CD4-positive, alpha-beta T cell (primary cell): ENCODE results near the gene F7. TPM values are rescaled to one million over a fixed set of nuclear protein-coding genes. Genes with fewer than 3 reads are reported as not detected.

ENCODE experiments used
- ATAC-seq: fragments of 200-7000 bp; cut with Tn5 transposase; one replicate; pipeline ENCODE4 v1.10.0; 2022; ENCODE audit warnings: mild to moderate bottlenecking; ENCODE audit not compliant: poor library complexity
- CTCF ChIA-PET: fragments of 350-600 bp; sonication (Branson Sonifier 250); formaldehyde crosslinking; loops from one replicate; lab custom pipeline; 2021; ENCODE audit warnings: antibody characterized with exemption, inconsistent platforms; lab: Charles Lee
- POLR2A ChIA-PET: fragments of 350-600 bp; sonication (Branson Sonifier 250); formaldehyde crosslinking; loops from one replicate; lab custom pipeline; 2021; ENCODE audit warnings: antibody characterized with exemption, inconsistent platforms; lab: Charles Lee
- DNase-seq, 14 experiments: peaks; one replicate each; pipeline ENCODE4 v3.0.0-alpha.2; 2013 to 2020; ENCODE audit warnings: mixed read lengths in 2 of 14
- H3K27ac ChIP-seq, 2 donors: one replicate each; pipeline versions ENCODE4 v1.5.1 to v1.7.0; 2013; ENCODE audit warnings: low read length in 2 of 2, low read depth in 1 of 2, mild to moderate bottlenecking in 1 of 2
- H3K27me3 ChIP-seq, 2 experiments: 1 replicate in 1 of 2; 2 replicates in 1 of 2; pipeline versions ENCODE4 v1.6.1 to v1.7.0; 2013; ENCODE audit warnings: low read length in 2 of 2, control low read depth in 1 of 2, mild to moderate bottlenecking in 1 of 2, moderate library complexity in 1 of 2; ENCODE audit not compliant: insufficient read depth in 2 of 2, control insufficient read depth in 1 of 2
- H3K36me3 ChIP-seq: one replicate; pipeline ENCODE4 v1.6.1; 2013; ENCODE audit warnings: low read length, control low read depth; ENCODE audit not compliant: insufficient read depth
- H3K4me1 ChIP-seq: one replicate; pipeline ENCODE4 v1.6.1; 2013; ENCODE audit warnings: low read length, control low read depth; ENCODE audit not compliant: insufficient read depth
- H3K4me3 ChIP-seq: one replicate; pipeline ENCODE4 v1.5.1; 2013; ENCODE audit warnings: mild to moderate bottlenecking, low read length, moderate library complexity
- H3K9me3 ChIP-seq, 2 experiments: 1 replicate in 1 of 2; 2 replicates in 1 of 2; pipeline versions ENCODE4 v1.6.1 to v1.7.0; 2013; ENCODE audit warnings: low read length in 2 of 2, mild to moderate bottlenecking in 2 of 2, control low read depth in 1 of 2, moderate library complexity in 1 of 2; ENCODE audit not compliant: control insufficient read depth in 1 of 2, insufficient read depth in 1 of 2
- H3K27ac Mint-ChIP-seq: one replicate; pipeline ENCODE4 v1.8.0; 2020; ENCODE audit warnings: mixed read lengths
- H3K27me3 Mint-ChIP-seq: one replicate; pipeline ENCODE4 v1.8.0; 2021; ENCODE audit warnings: mixed read lengths
- H3K36me3 Mint-ChIP-seq: one replicate; pipeline ENCODE4 v1.8.0; 2021; ENCODE audit warnings: low read depth, mixed read lengths
- H3K4me1 Mint-ChIP-seq: one replicate; pipeline ENCODE4 v1.8.0; 2021; ENCODE audit warnings: low read depth, mixed read lengths
- H3K4me3 Mint-ChIP-seq: one replicate; pipeline ENCODE4 v1.8.0; 2020; ENCODE audit warnings: mild to moderate bottlenecking, mixed read lengths
- H3K9me3 Mint-ChIP-seq: one replicate; pipeline ENCODE4 v1.8.0; 2020; ENCODE audit warnings: mixed read lengths
- intact Hi-C, 2 experiments: fragments of 100-400 bp; cut with DNase I in 1 of 2; cut with micrococcal nuclease in 1 of 2; formaldehyde crosslinking; loops; one replicate each; pipeline versions ENCODE4 v1.15.1 to v1.9.0; 2023 to 2025; cut with DNase I, micrococcal nuclease
- total RNA-seq, 174 experiments: library from RNA in 2 of 174; stranded (reverse) in 2 of 174; gene quantifications; one replicate each; pipeline ENCODE4 v1.2.3 and lab custom pipeline; 2021 to 2026
- TF ChIP-seq, protein P1 (sequence below): fragments of 200-600 bp; IDR thresholded peaks from one replicate; pipeline ENCODE4 v1.8.0; 2022; ENCODE audit warnings: antibody characterized with exemption, mild to moderate bottlenecking

The F7 gene
- total RNA-seq, 2 experiments from 2014 or later = not detected

DNA sequence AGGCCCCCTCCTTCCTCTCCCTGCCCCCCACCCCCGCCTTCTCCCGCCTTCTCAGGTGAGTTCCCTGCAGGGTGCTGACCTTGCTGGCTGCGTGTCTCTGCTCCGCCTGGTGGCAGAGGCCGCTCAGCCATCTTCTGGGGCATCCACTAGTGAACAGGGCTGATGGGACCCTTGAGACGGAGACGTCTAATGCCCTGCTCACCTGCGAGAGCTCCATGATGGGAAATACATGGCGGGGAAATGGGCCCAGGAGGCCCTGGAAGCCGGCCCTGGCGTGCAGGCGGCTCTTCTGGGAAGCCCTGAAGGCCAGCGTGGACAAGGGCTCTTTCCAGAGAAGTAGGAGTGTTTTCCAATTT, 15.2 kb upstream of the F7 start:
- Mint-ChIP-seq H3K27ac (no peak overlapping the region), H3K4me3 (no peak overlapping the region), H3K36me3 (peaks cover 16% of the 10 kb centered on the region), H3K27me3 (no peaks in the 10 kb centered on the region), H3K4me1 (no peaks in the 10 kb centered on the region), H3K9me3 (no peaks in the 10 kb centered on the region)
- no peak for DNase-seq
- ATAC-seq = no peak
- H3K9me3 ChIP-seq = no peaks in the 10 kb centered on the region
- H3K4me1 ChIP-seq = no peaks in the 10 kb centered on the region
- H3K27ac ChIP-seq = no peak overlapping the region
- intact Hi-C loops = no loop called here
- H3K36me3 ChIP-seq = peaks cover 2% of the 10 kb centered on the region
- ChIA-PET POLR2A (no interaction called here), CTCF (no interaction called here)
- no peaks in the 10 kb centered on the region for H3K27me3 ChIP-seq
- H3K4me3 ChIP-seq = no peak overlapping the region
- TF ChIP-seq, protein P1, sequence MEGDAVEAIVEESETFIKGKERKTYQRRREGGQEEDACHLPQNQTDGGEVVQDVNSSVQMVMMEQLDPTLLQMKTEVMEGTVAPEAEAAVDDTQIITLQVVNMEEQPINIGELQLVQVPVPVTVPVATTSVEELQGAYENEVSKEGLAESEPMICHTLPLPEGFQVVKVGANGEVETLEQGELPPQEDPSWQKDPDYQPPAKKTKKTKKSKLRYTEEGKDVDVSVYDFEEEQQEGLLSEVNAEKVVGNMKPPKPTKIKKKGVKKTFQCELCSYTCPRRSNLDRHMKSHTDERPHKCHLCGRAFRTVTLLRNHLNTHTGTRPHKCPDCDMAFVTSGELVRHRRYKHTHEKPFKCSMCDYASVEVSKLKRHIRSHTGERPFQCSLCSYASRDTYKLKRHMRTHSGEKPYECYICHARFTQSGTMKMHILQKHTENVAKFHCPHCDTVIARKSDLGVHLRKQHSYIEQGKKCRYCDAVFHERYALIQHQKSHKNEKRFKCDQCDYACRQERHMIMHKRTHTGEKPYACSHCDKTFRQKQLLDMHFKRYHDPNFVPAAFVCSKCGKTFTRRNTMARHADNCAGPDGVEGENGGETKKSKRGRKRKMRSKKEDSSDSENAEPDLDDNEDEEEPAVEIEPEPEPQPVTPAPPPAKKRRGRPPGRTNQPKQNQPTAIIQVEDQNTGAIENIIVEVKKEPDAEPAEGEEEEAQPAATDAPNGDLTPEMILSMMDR = no peak

DNA sequence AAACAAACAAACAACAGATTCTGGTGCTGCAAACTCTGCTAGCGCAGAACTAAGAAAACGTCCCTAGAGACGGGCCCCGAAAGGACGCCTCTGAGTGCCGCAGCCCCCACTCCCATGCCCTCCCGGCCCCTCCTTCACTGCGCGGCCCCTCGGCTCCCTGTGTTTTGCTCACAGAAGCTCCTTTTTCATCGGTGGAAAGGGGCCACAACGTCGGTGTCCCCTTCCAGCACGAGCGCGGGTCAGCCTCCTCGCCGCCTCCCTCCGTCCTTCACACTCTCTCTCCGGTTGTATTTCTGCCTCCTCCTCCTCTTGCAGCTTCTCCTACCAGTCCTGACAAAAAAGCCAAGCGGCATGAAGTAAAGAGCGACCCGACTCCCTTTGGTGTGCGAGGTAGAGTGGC, 14.8 kb upstream of the F7 start:
- ATAC-seq (no peak), DNase-seq (no peak)
- Histone ChIP-seq H3K27ac (no peak overlapping the region), H3K27me3 (no peaks in the 10 kb centered on the region), H3K4me1 (no peaks in the 10 kb centered on the region), H3K9me3 (no peaks in the 10 kb centered on the region), H3K4me3 (no peak overlapping the region), H3K36me3 (peaks cover 2% of the 10 kb centered on the region)
- ChIA-PET POLR2A (no interaction called here), CTCF (no interaction called here)
- intact Hi-C loops = no loop called here
- H3K4me3 Mint-ChIP-seq = no peak overlapping the region
- H3K27me3 Mint-ChIP-seq = no peaks in the 10 kb centered on the region
- H3K27ac Mint-ChIP-seq = no peak overlapping the region
- TF ChIP-seq, protein P1 = no peak
- H3K36me3 Mint-ChIP-seq = peaks cover 16% of the 10 kb centered on the region
- H3K9me3 Mint-ChIP-seq = no peaks in the 10 kb centered on the region
- H3K4me1 Mint-ChIP-seq = no peaks in the 10 kb centered on the region

DNA sequence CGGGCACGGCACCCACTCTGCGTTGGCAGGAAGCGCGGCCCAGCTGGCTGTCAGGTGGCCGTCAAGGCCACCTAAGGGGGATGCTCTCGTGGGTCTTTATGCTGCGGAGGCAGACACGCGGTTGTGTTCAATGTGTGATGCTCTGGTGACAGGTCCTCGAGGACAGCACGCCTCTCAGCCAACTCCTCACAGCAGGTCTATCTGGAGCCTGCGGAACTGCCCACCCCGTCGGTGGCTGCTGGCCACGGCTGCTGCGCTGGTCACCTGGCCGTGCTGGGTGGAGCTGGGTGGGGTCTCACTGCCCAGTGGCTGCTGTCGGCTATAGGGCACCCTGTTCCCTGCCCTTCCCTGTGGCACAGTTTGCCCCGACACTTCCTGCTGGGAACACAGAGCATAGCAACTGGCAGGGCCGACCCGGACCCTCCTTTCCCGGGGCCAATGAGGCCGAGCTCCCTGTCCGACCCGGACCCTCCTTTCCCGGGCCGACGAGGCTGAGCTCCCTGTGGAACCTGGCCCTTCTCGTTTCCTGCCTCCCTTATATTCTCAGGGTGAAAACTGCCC, 14.3 kb upstream of the F7 start:
- intact Hi-C loops = no loop called here
- Mint-ChIP-seq H3K27me3 (no peaks in the 10 kb centered on the region), H3K4me1 (no peaks in the 10 kb centered on the region), H3K4me3 (no peak overlapping the region), H3K27ac (no peak overlapping the region), H3K36me3 (peaks cover 16% of the 10 kb centered on the region), H3K9me3 (no peaks in the 10 kb centered on the region)
- H3K4me1 ChIP-seq = no peaks in the 10 kb centered on the region
- H3K27ac ChIP-seq = no peak overlapping the region
- CTCF ChIA-PET = no interaction called here
- no peaks in the 10 kb centered on the region for H3K9me3 ChIP-seq
- no peak overlapping the region for H3K4me3 ChIP-seq
- POLR2A ChIA-PET = no interaction called here
- TF ChIP-seq, protein P1 = no peak
- ATAC-seq (no peak), DNase-seq (no peak)
- H3K27me3 ChIP-seq = no peaks in the 10 kb centered on the region
- peaks cover 2% of the 10 kb centered on the region for H3K36me3 ChIP-seq
